Neural cell (in vitro differentiated cells): Measurements from ENCODE around the gene COMTD1. TPM values are rescaled to one million over a fixed set of nuclear protein-coding genes. Genes with fewer than 3 reads are reported as not detected.

Experiments
- H2AFZ ChIP-seq: fragments of 200-600, 300-800 bp; sonication (generic), shearing (Covaris generic); 2 replicates; pipeline ENCODE4 v1.6.0; 2014; ENCODE audit warnings: low read depth, mild to moderate bottlenecking, antibody characterized with exemption, low read length, moderate library complexity
- H3F3A ChIP-seq: fragments of 200-600 bp; shearing (Covaris generic); 2 replicates; pipeline ENCODE4 v1.6.1; 2016; ENCODE audit warnings: mild to moderate bottlenecking, moderate library complexity, mixed read lengths, antibody characterized with exemption, low read length; ENCODE audit not compliant: insufficient read depth, poor library complexity, severe bottlenecking
- H3K27ac ChIP-seq: fragments of 200-600, 300-800 bp; sonication (generic), shearing (Covaris generic); 2 replicates; pipeline ENCODE4 v1.5.1; 2014; ENCODE audit warnings: mild to moderate bottlenecking, low read length, moderate library complexity
- H3K27me3 ChIP-seq: fragments of 300-800, 200-600 bp; sonication (generic), shearing (Covaris generic); 2 replicates; pipeline ENCODE4 v1.6.0; 2014; ENCODE audit warnings: mild to moderate bottlenecking, low read depth, low read length, moderate library complexity; ENCODE audit not compliant: insufficient read depth
- H3K36me3 ChIP-seq: fragments of 300-800, 200-600 bp; sonication (generic), shearing (Covaris generic); 2 replicates; pipeline ENCODE4 v1.5.1; 2014; ENCODE audit warnings: mild to moderate bottlenecking, antibody characterized with exemption, low read length, moderate library complexity; ENCODE audit not compliant: insufficient read depth
- H3K4me2 ChIP-seq: fragments of 300-800, 200-600 bp; sonication (generic), shearing (Covaris generic); 2 replicates; pipeline ENCODE4 v1.6.0; 2014; ENCODE audit warnings: mild to moderate bottlenecking, low read length
- H3K4me3 ChIP-seq: fragments of 300-800, 200-600 bp; sonication (generic), shearing (Covaris generic); 2 replicates; pipeline ENCODE4 v1.5.1; 2014; ENCODE audit warnings: mild to moderate bottlenecking, low read length, moderate library complexity
- H3K79me2 ChIP-seq: fragments of 200-600 bp; shearing (Covaris generic); replicated peaks from 2 replicates; pipeline ENCODE4 v1.6.0; 2014; ENCODE audit warnings: mild to moderate bottlenecking, low read length, moderate library complexity; ENCODE audit not compliant: insufficient read depth
- H3K9ac ChIP-seq: fragments of 300-800, 200-600 bp; sonication (generic), shearing (Covaris generic); 2 replicates; pipeline ENCODE4 v1.6.1; 2016; ENCODE audit warnings: mild to moderate bottlenecking, low read length, mixed read lengths
- H3K9me2 ChIP-seq: fragments of 200-600 bp; shearing (Covaris generic); 2 replicates; pipeline ENCODE4 v1.6.1; 2016; ENCODE audit warnings: mild to moderate bottlenecking, low read length, mixed read lengths; ENCODE audit not compliant: insufficient read depth
- H3K9me3 ChIP-seq: fragments of 200-600, 300-800 bp; sonication (generic), shearing (Covaris generic); 2 replicates; pipeline ENCODE4 v1.6.1; 2016; ENCODE audit warnings: mild to moderate bottlenecking, mixed run types, low read length, moderate library complexity, mixed read lengths
- H4K20me1 ChIP-seq: fragments of 200-600 bp; shearing (Covaris generic); 2 replicates; pipeline ENCODE4 v1.6.1; 2016; ENCODE audit warnings: mild to moderate bottlenecking, mixed run types; ENCODE audit not compliant: insufficient read depth
- CTCF ChIP-seq: fragments of 450-650 bp; IDR thresholded peaks from 2 replicates; pipeline ENCODE4 v1.5.1; 2014; ENCODE audit warnings: antibody characterized with exemption, mild to moderate bottlenecking, moderate library complexity; ENCODE audit not compliant: poor library complexity, severe bottlenecking
- EP300 ChIP-seq: fragments of 450-650 bp; conservative IDR thresholded peaks from 2 replicates; pipeline ENCODE4 v1.6.1; 2014; ENCODE audit warnings: antibody characterized with exemption, mild to moderate bottlenecking, moderate library complexity; ENCODE audit not compliant: poor library complexity, severe bottlenecking
- EZH2 ChIP-seq: fragments of 200-600, 300-800 bp; shearing (Covaris generic), sonication (generic); IDR thresholded peaks from 2 replicates; pipeline ENCODE4 v1.6.1; 2014; ENCODE audit warnings: antibody characterized with exemption, low read length, borderline replicate concordance, mild to moderate bottlenecking; ENCODE audit not compliant: insufficient read depth, poor library complexity, severe bottlenecking
- MXI1 ChIP-seq: fragments of 450-650 bp; conservative IDR thresholded peaks from 2 replicates; pipeline ENCODE4 v1.6.1; 2014; ENCODE audit warnings: antibody characterized with exemption, mild to moderate bottlenecking; ENCODE audit not compliant: poor library complexity, severe bottlenecking
- POLR2AphosphoS5 ChIP-seq: IDR thresholded peaks from 2 replicates; pipeline ENCODE4 v1.6.1; 2012
- RAD21 ChIP-seq: fragments of 450-650 bp; conservative IDR thresholded peaks from 2 replicates; pipeline ENCODE4 v1.6.1; 2014; ENCODE audit warnings: antibody characterized with exemption, mild to moderate bottlenecking, moderate library complexity
- REST ChIP-seq: IDR thresholded peaks from 2 replicates; pipeline ENCODE4 v1.6.1; 2012; ENCODE audit warnings: borderline replicate concordance
- SMC3 ChIP-seq: fragments of 450-650 bp; conservative IDR thresholded peaks from 2 replicates; pipeline ENCODE4 v1.6.1; 2014; ENCODE audit warnings: antibody characterized with exemption, mild to moderate bottlenecking, moderate library complexity; ENCODE audit not compliant: poor library complexity
- TAF1 ChIP-seq: IDR thresholded peaks from 2 replicates; pipeline ENCODE4 v1.6.1; 2012; ENCODE audit warnings: low read depth
- polyA plus RNA-seq: library from polyadenylated mRNA; depleted of rRNA; stranded (reverse); fragments of >200 nt; gene quantifications from 2 replicates; pipeline ENCODE4 v1.2.3, GENCODE V29; 2014

Gene COMTD1
- polyA plus RNA-seq, 1 donor from 2014 or later: 51.4 TPM

- Histone ChIP-seq H2AFZ (no peak overlapping the region), H3K27ac (no peak overlapping the region), H3K9ac (no peak overlapping the region), H3K4me2 (no peak overlapping the region), H3K79me2 (no peaks in the 10 kb centered on the region), H3F3A (no peaks in the 10 kb centered on the region), H3K4me3 (no peak overlapping the region), H4K20me1 (no peaks in the 10 kb centered on the region), H3K9me2 (no peaks in the 10 kb centered on the region), H3K9me3 (no peaks in the 10 kb centered on the region), H3K36me3 (no peaks in the 10 kb centered on the region), H3K27me3 (no peaks in the 10 kb centered on the region)
- no peak for TF ChIP-seq EZH2
- no peak for TF ChIP-seq TAF1
- TF ChIP-seq REST: no peak
- no peak for TF ChIP-seq CTCF
- TF ChIP-seq EP300: no peak
- no peak for TF ChIP-seq POLR2AphosphoS5
- no peak for TF ChIP-seq SMC3
- TF ChIP-seq MXI1: no peak
Measured at GRCh38 chr10:75246506-75246905, 10.7 kb upstream of the COMTD1 start.

GRCh38 chr10:75245354-75246250 lies 9.8 kb upstream of the COMTD1 start:
- no peak overlapping the region for H3K4me3 ChIP-seq
- H3K9me3 ChIP-seq: no peaks in the 10 kb centered on the region
- no peaks in the 10 kb centered on the region for H4K20me1 ChIP-seq
- no peaks in the 10 kb centered on the region for H3K9me2 ChIP-seq
- no peak overlapping the region for H2AFZ ChIP-seq
- H3K36me3 ChIP-seq: no peaks in the 10 kb centered on the region
- H3K79me2 ChIP-seq: no peaks in the 10 kb centered on the region
- H3F3A ChIP-seq: no peaks in the 10 kb centered on the region
- H3K9ac ChIP-seq: no peak overlapping the region
- no peak overlapping the region for H3K4me2 ChIP-seq
- H3K27ac ChIP-seq: no peak overlapping the region
- H3K27me3 ChIP-seq: no peaks in the 10 kb centered on the region
- TF ChIP-seq RAD21 (no peak), CTCF (no peak), POLR2AphosphoS5 (no peak), MXI1 (no peak)
